HS-27A (cell line): Measurements from ENCODE around the gene EEF2.

Experiments
- DNase-seq: peaks from one replicate; pipeline ENCODE4 v3.0.0-alpha.2; 2012; ENCODE audit warnings: low read depth, missing footprints

EEF2 gene

DNA sequence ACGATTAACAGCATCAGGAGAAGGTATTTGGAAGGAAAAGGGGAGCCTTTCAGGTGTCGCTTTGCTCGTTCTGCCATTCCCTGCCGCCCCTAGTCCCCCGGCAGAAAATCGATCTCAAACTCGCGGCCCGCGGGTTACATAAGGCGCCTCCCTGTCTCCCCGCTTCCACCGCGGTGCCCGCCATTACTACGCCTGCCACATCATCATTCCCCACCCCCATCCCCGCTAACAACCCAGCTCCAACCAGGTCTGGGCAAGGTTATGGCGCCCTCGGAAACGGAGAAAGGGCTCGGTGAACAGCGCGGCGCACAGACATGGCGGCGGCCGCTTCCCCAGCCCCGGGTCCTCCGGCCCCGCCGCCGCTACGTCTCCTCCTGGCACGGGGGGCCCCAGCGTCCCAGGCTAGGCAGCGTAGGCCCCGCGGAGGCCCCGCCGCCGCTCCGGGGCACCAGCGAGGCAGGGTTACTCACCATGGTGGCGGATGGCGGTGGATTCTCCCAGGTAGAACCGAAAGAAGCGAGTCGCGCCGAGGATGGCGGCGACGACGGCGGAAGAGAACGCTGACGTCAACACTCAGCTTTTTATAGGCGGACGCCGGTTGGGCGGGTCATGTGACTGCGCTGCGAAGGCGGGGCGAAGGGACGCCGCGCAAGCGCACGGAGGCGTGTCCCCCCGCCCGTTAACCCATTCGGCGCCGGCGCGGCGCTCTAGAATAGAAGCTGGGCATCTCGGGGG lies at the start of gene EEF2:
EEF2 (minus strand) TSS at position 556 of the 735 bp plus-strand sequence; CDS start at position 473, 83 bp downstream.
- no peak for DNase-seq

DNA sequence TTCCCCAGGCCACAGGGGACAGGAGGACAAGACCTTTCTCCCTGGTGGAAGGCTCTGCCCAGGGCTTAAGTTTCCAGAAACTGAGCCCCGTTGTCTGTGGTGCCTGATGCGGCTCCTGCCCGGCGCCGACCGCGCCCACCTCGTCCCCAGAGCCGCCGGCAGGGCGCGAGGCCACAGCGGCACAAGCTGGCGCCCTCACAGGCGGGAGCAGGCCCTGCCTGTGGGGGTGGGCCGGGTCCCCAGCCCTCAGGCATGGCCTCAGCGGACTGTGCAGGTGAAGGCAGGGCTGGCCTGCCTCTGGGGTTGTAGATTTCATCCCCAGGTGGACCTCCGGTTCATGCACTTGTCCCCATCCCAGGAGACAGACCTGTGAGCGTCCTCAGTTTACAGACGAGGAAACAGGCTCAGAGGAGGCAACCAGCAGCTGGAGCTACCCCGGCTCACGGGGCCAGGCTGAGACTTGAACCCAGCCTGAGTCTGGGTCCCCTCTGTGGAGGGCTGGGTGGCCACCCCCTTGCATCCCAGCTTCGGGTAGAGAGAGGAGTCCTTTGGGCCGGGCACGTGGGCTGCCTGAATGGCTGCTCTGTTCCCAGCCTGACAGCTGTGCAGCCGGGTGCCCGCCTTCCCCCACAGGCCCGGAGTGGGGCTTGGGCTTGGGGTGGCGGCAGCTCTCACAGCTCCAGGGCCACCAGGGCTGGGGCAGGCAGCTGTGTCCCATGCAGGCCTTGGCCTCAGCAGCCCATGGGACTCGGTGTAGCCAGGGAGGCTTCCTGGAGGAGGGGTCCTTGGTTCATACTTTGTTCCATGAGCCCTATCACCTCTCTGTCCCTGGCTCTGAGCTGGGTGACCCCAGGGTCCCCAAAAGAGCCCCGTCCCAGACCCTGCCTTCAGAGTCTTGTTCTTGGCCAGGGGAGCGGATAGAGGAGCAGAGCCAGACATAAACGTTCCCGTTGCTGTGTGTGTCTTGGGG lies 49.1 kb upstream of the EEF2 start:
- DNase-seq, result no peak

DNA sequence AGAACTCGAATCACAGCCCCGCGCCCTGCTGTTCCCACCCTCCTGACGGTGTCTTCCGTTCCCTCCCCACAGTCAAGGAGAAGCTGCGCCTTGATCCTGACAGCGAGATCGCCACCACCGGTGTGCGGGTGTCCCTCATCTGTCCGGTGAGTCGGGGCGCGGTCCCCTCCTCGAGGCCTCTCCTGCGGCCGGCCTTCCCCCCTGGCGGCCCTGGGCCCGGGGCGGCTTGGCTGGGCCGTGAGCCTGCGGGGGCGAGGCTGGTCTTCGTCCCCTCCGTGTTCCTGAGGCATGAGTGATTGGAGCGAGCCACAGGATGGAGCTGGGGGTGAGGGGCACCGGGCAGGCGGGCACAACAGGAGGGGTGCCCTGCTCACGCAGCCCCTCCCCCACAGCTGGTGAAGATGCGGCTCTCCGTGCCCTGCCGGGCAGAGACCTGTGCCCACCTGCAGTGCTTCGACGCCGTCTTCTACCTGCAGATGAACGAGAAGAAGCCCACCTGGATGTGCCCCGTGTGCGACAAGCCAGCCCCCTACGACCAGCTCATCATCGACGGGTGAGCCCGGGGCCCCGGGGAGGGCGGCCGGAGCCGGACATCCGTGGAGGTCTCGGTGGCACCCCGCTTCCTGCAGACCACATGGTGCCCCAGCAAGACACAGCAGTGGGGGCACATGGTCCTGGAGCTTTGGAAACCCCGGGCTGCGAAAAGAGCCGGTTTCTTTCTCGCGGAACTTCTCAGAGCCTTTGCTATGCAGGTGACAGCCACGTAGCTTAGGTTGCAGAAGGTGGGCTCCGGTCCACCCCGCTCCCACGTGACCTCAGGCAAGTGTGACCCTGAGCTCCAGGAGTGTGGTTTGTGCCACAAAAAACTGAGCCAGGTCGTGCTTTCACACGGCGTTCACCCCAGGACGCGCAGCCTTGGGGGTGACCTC lies 48.0 kb upstream of the EEF2 start:
- no peak for DNase-seq

DNA sequence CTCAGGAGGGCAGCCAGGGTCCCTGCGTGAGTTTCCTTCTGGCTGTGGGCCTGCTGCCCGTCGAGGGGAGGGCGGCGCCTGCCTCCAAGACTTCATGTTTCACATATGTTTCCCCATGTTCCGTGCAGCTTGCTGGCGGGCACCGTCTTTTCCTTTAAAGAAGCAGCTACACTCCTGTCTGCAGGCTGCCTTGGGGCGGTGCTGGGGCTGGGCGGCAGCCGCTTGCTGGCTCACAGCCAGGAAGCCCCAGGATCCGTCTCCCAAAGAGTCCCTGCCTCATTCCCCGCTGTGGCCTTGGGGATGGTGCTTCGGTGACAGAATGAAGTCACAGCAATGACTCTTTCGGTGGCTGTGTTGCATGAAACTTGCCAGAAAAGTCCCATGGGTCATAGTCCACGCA lies 47.2 kb upstream of the EEF2 start:
- DNase-seq, result no peak

DNA sequence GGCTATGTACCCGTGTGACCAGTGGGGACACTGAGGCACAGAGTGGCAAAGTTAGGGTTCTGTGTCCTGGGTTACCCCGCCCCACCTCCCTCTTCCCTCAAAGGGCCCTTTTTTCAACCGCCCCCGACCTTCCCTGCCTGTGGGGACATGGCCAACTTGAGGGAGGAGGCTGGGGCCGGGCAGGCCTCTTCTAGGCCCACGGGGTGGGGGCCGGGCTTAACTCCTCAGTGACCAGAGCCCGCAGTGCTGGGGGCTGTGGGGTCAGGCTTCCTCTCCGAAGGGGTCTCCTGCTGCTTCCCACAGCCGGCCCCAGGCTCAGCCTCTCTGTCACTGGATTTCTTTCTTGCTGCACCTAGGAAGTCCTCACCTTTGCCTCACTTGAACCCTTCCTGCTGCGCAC lies 46.2 kb upstream of the EEF2 start:
- no peak for DNase-seq

DNA sequence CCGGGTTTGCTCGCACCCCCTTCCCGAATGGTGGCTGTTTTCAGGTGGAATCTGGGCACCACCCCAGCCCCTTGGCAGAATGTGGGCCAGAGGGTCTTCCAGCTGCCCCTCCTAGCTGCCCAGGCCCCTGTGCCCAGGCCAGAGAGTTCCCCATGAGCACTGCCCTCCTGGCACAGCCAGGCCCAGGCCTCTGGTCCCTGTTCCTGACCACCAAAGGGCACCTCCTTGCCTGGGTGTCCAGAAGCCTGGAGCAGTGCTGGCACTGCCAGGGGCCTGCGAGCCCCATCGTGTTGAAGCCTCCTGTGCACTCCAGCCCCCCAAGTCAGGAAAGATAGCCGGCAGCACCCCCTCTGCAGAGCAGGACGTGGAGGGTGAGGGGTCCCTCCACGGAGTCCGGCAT lies 45.7 kb upstream of the EEF2 start:
- DNase-seq, result no peak

DNA sequence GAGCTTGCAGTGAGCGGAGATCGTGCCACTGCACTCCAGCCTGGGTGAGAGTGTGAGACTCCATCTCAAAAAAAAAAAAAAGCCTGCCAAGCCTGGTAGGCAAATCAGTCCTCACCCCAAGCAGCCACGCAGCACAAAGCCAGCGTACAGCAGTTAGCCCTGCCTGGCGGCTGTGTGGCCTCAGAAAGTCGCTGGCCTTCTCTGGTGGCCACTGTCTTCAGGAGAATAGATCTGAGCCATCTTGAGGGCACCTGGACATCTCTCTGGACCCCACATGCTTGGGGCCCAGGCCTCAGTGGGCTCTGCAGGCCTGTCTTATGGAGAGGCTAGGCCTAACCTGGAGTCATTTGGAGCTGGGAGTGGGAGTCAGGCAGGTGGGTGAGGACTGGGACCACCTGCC lies 45.3 kb upstream of the EEF2 start:
- DNase-seq, result no peak

DNA sequence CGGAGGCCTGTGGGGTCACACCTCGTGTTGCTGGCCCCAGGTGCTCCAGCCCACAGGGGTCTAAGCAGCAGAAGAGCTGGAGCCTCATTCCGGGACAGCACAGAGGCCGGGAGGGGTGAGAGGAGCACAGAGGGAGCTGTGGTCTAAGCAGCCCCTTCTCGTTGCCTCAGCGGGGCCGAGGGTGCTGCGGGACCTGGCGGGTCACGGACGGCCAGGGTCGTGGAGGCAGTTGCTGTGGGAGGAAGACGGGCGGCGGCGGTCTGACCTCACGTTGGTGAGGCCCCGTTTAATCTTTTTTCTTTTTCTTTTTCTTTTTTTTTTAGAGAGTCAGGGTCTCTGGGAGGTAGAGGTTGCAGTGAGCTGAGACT lies 44.0 kb upstream of the EEF2 start:
- DNase-seq, result no peak

DNA sequence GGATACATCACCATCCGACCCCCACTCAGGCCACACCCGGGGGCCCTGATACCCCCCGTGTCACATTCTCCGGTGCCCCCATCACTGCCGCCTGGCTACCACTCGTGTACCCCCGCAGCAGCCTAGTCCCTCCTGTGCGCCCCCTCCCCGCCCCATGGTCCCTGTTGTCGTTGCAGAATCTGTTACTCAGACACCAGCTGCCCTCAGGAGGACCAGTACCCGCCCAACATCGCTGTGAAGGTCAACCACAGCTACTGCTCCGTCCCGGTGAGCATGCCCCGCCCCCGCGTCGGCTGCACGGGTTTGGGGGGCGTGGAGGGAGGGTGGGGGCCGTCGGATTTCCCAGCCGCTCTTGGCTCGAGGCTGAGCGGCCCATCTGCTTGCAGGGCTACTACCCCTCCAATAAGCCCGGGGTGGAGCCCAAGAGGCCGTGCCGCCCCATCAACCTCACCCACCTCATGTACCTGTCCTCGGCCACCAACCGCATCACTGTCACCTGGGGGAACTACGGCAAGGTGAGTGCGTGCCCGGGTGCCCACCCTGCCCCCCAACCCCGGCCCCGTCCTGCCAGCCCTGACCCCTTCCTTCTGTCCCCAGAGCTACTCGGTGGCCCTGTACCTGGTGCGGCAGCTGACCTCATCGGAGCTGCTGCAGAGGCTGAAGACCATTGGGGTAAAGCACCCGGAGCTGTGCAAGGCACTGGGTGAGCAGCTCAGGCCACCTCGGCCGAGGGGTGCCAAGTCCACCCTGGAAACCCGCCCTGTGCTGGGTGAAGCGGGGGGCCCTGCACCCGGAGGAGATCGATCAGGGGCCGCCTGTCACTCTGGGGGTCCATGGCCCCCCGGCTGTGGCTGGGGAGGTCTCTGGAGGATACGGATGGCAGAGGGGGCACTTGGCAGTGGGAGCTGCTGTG lies 43.3 kb upstream of the EEF2 start:
- no peak for DNase-seq

DNA sequence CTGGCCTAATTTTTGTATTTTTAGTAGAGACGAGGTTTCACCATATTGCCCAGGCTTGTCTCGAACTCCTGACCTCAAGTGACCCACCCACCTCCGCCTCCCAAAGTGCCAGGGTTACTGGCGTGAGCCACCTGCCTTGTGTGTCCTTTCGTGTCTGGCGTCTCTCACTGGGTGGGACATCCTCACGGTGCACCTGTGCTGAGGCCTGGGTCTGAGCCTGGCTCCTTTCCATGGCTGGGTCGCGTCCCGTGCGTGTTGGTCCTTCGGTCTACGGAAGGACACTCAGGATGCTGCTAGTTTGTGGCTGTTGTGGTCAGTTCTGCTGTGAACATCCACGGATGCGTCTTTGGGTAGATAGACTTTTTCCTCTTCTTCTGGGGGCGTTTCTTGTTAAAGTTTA lies 41.9 kb upstream of the EEF2 start:
- no peak for DNase-seq

DNA sequence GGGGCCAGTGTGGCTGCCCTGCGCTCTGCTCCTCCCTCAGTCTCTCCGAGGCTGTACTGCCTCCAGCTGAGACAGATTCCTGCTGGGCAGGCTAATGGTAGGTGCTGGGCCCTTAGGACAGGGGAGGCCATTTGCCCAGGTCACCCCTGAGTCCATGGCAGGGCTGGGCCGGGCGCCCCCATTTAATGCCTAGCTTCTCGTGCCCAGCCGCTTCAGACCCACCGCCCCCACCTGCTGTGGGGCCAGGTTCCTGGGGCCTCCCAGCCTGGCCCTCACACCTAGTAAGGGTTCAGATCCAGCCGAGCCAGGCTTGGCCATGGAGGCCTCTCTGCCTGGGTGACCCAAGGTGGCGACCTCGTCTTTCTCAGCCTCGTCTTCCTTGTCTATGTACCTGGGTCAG lies 40.1 kb upstream of the EEF2 start:
- no peak for DNase-seq

DNA sequence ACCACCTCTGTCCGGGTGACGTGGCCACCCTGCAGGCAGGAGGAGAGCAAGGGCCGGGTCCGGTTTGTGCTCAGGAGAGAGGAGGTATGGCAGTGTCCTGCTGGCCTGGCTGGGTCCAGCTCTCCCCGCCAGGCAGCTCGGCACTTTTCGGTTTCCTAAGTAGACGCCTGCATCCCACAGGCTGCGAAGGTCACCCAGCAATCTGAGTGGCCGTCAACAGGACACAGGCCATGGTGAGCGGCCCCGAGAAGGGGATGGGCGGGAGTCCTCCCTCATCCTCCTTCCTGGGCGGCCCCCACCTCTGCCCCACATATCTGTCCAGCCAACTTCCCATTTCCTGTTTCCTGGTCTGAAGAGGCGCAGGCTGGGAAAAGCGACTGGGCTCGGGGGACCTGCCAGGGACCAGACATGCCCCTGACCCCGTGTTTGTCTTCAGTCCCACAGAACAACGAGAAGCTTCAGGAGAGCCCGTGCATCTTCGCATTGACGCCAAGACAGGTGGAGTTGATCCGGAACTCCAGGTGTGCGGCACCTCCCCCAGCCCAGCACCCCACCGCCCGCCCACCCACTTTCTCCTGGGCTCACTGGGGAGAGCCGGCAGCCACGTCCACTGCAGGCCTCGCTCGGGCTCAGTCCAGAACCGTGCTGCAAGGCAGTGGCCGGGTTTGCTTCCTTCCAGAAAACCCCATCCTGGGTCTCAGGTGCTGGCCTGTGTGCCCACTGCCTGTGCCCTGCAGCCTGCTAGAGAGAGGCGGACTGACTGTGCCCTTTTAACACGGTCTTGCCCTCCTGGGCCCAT lies 38.5 kb upstream of the EEF2 start:
- no peak for DNase-seq

DNA sequence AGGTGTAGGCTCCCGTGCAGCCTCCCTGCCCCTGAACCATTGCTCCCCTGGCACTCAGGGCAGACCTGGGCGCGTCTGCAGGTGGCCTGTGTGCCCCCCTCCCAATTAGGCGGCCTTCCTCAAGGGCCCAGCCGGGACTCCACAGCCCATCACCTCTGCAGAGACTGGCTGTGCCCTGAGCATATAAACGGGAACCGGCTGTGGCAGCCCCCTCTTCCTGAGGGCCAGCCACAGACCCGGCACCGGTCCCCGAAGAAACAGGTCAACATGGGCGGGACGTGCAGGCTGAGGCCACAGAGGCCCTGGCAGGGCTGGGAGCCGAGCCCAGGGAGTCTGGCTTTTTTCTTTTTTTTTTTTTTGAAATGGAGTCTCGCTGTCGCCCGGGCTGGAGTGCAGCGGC lies 34.3 kb upstream of the EEF2 start:
- DNase-seq, result no peak

DNA sequence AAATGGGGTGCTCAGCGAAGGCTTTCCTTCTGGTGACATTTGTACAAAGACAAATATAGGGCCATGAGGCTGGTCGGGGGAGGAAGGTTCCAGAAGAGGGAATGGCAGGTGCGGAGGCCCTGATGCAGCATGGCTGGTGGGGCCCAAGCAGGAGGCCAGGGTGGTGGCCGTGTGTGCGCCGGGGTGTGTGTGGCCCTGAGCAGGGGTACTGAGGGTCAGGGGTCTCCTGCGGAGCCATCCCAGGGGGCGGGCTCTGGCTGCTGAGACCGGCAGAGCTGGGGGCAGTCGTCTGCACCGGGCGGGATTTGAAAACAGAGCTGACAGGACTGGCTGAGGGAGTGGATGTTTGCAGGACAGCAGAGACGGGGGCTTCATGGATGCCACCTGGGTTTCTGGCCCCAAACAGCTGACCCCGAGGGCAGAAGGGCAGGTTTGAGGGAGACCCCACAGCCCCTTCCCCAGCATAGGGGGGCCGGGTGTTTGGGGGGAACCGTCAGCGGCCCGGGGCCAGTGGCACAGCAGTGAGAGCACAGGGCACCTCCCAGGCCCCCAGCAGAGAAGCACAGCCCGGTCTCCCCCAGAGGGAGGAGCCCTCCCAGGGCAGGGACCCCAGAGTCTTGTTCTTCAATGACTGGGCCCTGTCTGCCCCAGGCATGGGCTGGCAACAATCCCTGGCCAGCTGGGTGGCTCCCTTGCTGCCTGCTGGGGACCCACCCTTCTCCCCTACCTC lies 33.7 kb upstream of the EEF2 start:
- DNase-seq, result no peak

DNA sequence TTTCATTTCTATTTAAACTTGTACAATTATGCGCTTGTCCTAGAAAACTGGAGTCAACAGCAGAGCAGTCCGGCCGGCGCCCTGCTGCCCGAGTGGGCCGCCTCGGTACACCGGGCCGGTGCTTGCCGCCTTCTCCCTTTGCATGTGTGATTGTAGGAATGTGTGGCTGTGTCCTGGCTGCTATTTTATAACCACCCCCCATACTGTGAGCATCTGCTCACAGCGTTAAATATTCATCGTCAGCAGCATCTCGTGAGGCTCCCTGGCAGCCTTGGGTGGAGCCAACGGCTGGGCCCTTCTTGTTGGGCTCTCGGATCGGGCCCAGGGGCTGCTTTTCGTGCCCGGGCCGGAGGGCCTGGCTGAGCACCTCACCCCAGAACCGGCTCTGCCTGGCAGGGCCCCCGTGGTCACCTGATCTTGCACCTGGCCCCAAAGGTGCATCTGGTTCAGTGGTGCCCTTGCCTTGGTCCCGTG lies 32.9 kb upstream of the EEF2 start:
- DNase-seq, result no peak

DNA sequence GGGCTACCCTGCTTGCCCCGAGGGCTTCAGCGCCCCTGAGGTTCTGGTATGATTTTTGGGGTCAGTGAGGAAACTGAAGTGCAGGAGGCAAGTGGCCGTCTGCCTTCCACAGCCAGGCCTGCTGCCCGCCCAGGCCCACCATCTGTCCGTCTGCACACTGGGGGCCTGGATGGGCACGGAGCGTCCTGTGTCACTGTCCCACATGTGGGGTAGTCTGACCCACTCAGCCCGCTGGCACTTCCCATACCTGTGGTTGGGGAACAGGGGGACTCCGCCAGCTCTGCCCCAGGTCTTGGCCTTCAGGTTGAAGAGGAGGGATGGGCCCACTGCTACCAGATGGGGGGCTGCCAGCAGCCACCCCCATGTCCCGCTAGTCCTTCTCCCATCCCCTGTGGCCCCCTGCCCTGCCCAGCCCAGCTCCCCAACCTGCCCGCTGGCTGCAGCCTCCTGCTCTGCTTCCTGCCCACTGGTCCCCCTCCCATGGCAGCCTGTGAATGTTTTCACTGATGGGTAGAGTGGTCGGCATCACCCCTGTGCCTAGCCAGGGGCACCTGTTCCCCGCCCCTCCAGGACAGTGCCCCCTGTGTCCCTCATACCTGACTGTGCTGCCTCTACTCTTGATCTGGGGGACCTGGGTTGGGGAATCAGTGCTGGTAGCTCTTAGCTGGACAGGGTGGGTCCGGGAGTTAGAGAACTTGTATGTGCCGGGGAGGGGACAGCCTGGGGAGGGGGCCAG lies 31.8 kb upstream of the EEF2 start:
- no peak for DNase-seq

DNA sequence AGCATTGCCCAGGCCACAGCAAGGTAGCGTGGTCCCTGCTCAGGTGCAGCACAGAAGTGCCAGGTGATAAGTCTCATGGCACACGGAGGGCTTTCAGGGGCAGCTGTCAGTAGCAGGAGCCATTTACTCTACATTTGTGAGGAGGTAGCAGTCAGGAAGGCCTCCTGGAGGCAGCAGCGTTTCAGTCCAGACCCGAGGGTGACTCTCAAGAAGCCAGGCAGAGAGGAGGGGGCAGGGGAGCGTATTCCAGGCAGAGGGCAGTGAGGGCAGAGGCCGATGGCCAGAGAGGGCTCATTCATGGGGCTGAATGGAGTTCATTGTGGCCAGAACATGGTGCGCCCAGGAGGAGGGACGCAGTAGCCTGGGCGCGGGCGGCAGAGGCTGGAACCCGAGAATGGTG lies 31.2 kb upstream of the EEF2 start:
- DNase-seq, result no peak

DNA sequence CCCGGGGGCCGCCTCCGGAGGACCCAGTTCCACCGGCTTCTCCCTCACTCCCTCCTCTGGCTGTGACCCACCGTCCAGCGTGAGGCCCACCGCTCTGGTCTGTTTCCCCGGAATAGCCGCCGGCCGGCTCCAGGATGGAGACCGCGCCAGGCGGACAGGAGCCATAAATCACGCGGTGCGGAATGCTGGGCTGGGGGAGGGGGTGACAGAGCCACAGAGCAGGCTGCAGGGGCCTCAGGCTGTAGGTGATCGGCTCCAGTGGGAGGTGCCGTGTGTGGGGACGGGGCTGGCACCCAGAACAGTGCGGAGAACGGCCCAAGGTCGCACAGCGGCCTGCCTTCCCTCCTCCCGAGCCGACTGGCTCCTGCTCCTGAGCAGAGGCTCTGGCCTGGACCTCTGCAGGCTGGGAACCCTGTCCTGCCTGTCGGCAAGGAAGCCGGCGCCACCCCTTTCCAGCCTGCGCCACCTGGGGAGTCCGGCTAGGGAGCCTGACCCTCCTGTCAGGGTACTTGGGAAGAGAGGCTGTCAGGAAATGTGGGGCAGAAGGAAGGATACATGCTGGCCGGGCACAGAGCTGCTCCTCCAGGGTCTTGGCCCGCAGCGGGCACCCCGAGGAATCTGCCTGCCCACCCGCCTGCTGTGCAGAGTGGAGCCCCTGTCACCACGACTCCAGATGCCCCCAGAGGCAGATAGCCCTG lies 30.6 kb upstream of the EEF2 start:
- no peak for DNase-seq
